AG04450 (cell line): ENCODE results near the gene NDUFS8. TPM values are rescaled to one million over a fixed set of nuclear protein-coding genes. Genes with fewer than 3 reads are reported as not detected.

Experiments used
- CTCF ChIA-PET: fragments of 300-600, 350-600 bp; formaldehyde crosslinking; extraction: SDS; loops from one replicate; lab custom pipeline; 2022; ENCODE audit warnings: antibody characterized with exemption, inconsistent platforms; lab: Charles Lee
- POLR2A ChIA-PET: fragments of 350-600 bp; formaldehyde crosslinking; extraction: SDS; loops from one replicate; lab custom pipeline; 2021; ENCODE audit warnings: antibody characterized with exemption, inconsistent platforms; lab: Yijun Ruan, JAX
- DNase-seq: peaks from one replicate; pipeline ENCODE4 v3.0.0-alpha.2; 2011; ENCODE audit warnings: low read depth, low spot score
- H3K27ac ChIP-seq: one replicate; pipeline ENCODE4 v1.5.1; 2012; ENCODE audit warnings: low read depth, low read length, control low read depth
- H3K27me3 ChIP-seq: one replicate; pipeline ENCODE4 v1.6.0; 2012; ENCODE audit warnings: low read length; ENCODE audit not compliant: control insufficient read depth, insufficient read depth
- H3K4me3 ChIP-seq: 2 replicates; pipeline ENCODE4 v1.5.1; 2011; ENCODE audit warnings: mild to moderate bottlenecking, low read depth, low read length, control low read depth
- H3K9me3 ChIP-seq: 2 replicates; pipeline ENCODE4 v1.5.1; 2012; ENCODE audit warnings: low read length; ENCODE audit not compliant: control insufficient read depth, insufficient read depth
- CTCF ChIP-seq: IDR thresholded peaks from 2 replicates; pipeline ENCODE4 v1.5.1; 2011; ENCODE audit warnings: low read depth, low read length, control low read depth, inconsistent platforms
- polyA plus RNA-seq: library from polyadenylated mRNA; depleted of rRNA; stranded (reverse); fragments of >200 nt; gene quantifications from 2 replicates; pipeline ENCODE4 v1.2.3, GENCODE V29; 2011

The NDUFS8 gene
- polyA plus RNA-seq, 1 experiment = 42.5 TPM

- DNase-seq = no peak
- Histone ChIP-seq H3K9me3 (no peaks in the 10 kb centered on the region), H3K27me3 (no peaks in the 10 kb centered on the region), H3K4me3 (no peak overlapping the region), H3K27ac (no peak overlapping the region)
- ChIA-PET CTCF (interaction anchor here (1.1 kb wide), 1 partner anchor 189 kb away, joined by 5 read pairs; no protein-coding TSS in a partner anchor), POLR2A (no interaction called here)
- TF ChIP-seq CTCF = peak; percentile 59
Observed at GRCh38 chr11:68020575-68020974, 9.9 kb upstream of the NDUFS8 start.

GRCh38 chr11:68021167-68021787, 9.2 kb upstream of the NDUFS8 start:
- CTCF ChIA-PET = interaction anchor here (1.1 kb wide), 1 partner anchor 189 kb away, joined by 5 read pairs; no protein-coding TSS in a partner anchor
- no peak for DNase-seq
- H3K27me3 ChIP-seq = no peaks in the 10 kb centered on the region
- H3K9me3 ChIP-seq = no peaks in the 10 kb centered on the region
- H3K27ac ChIP-seq = no peak overlapping the region
- H3K4me3 ChIP-seq = no peak overlapping the region
- POLR2A ChIA-PET = no interaction called here
- TF ChIP-seq CTCF = no peak; the same call in 1 of the 2 replicates

GRCh38 chr11:68022531-68022930, 8.0 kb upstream of the NDUFS8 start:
- DNase-seq = no peak
- H3K27ac ChIP-seq = no peak overlapping the region
- no peak overlapping the region for H3K4me3 ChIP-seq
- ChIA-PET CTCF (interaction anchor here (1.1 kb wide), 1 partner anchor 187 kb away, joined by 3 read pairs; no protein-coding TSS in a partner anchor), POLR2A (no interaction called here)
- H3K27me3 ChIP-seq = no peaks in the 10 kb centered on the region
- H3K9me3 ChIP-seq = no peaks in the 10 kb centered on the region
- no peak for TF ChIP-seq CTCF

GRCh38 chr11:68024508-68024907, 6.0 kb upstream of the NDUFS8 start:
- POLR2A ChIA-PET = no interaction called here
- H3K4me3 ChIP-seq = no peak overlapping the region
- peaks cover 6% of the 10 kb centered on the region for H3K9me3 ChIP-seq
- no peak for DNase-seq
- no peak overlapping the region for H3K27ac ChIP-seq
- TF ChIP-seq CTCF = no peak
- no peaks in the 10 kb centered on the region for H3K27me3 ChIP-seq
- CTCF ChIA-PET = no interaction called here

GRCh38 chr11:68025047-68025446, 5.4 kb upstream of the NDUFS8 start:
- Histone ChIP-seq H3K4me3 (no peak overlapping the region), H3K27ac (no peak overlapping the region), H3K27me3 (no peaks in the 10 kb centered on the region), H3K9me3 (peaks cover 8% of the 10 kb centered on the region)
- TF ChIP-seq CTCF = no peak
- ChIA-PET CTCF (interaction anchor here (0.5 kb wide), 1 partner anchor 437 kb away, joined by 3 read pairs; no protein-coding TSS in a partner anchor), POLR2A (interaction anchor here (1.3 kb wide), 2 partner anchors 12 to 15 kb away, joined by 3 to 4 read pairs; partner anchors contain the start of gene ALDH3B1)
- DNase-seq = no peak
